Esophagus squamous epithelium (tissue), 4 donors: ENCODE data around the gene PTRH1.

Experiments used
- POLR2A ChIP-seq, 4 donors: fragments of 450-650 bp; IDR thresholded peaks; one replicate each; pipeline ENCODE4 v1.6.1; 2017; ENCODE audit warnings: antibody characterized with exemption in 4 of 4, mild to moderate bottlenecking in 4 of 4, moderate library complexity in 3 of 4
- TF ChIP-seq, protein P1 (sequence below), 6 experiments: fragments of 450-650 bp in 4 of 6; fragments of 200-600 bp in 2 of 6; sonication (generic) in 2 of 6; IDR thresholded peaks; one replicate each; pipeline ENCODE4 v1.5.1; 2016 to 2019; ENCODE audit warnings: antibody characterized with exemption in 6 of 6, mild to moderate bottlenecking in 4 of 6, moderate library complexity in 4 of 6

DNA sequence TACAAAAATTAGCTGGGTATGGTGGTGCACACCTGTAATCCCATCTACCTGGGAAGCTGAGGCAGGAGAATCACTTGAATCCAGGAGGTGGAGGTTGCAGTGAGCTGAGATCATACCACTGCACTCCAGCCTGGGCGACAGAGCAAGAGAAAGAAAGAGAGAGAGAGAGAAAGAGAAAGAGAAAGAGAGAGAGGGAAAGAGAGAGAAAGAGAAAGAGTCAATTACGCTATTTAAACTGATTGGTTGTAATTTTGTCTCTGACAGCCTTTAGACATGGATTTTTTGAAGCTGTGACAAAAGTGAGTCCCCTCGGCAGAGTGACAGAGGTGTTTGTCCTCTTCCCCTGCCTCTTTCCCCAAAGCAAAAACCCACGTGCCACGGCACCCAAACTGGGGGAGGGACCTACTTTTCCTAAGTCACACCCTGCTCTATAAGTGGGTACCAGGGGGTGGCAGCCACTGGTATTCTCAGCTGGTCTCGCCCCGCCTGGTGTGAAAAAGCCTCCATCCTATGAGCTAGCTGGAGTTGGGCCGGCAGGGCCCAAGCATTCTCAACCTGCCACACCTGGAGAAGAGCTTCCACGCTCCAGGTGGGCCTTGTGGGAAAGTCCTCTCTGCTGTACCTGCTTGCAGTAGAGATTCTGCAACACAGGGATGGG lies 12.0 kb downstream of the PTRH1 start:
- TF ChIP-seq, protein P1, sequence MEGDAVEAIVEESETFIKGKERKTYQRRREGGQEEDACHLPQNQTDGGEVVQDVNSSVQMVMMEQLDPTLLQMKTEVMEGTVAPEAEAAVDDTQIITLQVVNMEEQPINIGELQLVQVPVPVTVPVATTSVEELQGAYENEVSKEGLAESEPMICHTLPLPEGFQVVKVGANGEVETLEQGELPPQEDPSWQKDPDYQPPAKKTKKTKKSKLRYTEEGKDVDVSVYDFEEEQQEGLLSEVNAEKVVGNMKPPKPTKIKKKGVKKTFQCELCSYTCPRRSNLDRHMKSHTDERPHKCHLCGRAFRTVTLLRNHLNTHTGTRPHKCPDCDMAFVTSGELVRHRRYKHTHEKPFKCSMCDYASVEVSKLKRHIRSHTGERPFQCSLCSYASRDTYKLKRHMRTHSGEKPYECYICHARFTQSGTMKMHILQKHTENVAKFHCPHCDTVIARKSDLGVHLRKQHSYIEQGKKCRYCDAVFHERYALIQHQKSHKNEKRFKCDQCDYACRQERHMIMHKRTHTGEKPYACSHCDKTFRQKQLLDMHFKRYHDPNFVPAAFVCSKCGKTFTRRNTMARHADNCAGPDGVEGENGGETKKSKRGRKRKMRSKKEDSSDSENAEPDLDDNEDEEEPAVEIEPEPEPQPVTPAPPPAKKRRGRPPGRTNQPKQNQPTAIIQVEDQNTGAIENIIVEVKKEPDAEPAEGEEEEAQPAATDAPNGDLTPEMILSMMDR (IDR thresholded peaks at IDR 0.05): no peak
- no peak for TF ChIP-seq POLR2A (IDR thresholded peaks at IDR 0.05)
